ENCODE results near the gene SAP30BP.

The SAP30BP gene

DNA sequence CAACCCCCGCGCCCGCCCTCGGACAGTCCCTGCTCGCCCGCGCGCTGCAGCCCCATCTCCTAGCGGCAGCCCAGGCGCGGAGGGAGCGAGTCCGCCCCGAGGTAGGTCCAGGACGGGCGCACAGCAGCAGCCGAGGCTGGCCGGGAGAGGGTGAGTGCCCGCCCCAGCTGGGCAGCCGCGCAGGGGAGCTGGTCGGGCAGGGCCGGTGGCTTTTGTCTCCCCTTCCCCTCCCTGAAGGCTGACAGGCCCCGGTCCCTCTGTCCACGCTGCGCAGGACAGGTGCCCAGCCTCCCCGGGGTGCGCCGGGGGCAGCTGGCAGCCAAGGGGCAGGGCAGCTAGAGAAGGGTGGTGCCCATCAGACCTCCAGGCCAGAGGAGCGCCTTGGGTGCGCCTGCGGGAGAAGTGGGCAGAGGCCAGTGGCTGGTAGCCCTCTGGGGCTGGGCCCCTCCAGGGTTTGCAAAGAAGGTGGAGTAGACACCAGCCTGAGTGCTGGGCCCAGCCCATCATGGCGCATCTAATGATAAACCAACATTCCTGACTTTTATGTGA, 54.4 kb downstream of the SAP30BP start:
- no peak overlapping the region for H3K4me3 ChIP-seq (IDR thresholded peaks at IDR 0.05; ENCODE audit: insufficient read depth, low read depth, low read length)
- H3K9ac ChIP-seq = no peak overlapping the region
- no peak overlapping the region for H3K27ac ChIP-seq

DNA sequence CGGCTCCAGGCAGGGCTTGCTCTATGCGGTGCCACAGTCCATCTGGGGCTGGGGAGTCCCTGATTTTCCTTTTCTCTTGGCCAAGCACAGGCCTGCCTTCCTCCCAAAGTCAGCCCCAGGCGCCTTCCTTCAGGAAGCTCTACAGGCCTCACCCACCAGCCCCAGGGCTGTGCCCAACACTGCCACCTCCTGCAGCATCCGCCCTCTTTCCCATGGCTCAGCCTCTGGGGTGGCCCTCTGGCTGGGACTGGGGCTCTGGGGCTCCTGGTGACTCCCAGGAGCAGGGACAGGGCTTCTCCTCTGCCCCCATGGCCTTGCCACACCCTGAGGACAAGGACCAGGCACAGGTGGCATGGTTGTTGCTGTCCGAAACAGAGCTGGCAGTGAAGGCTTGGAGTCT, 54.9 kb downstream of the SAP30BP start:
- Histone ChIP-seq H4K20me1 (ENCODE audit: insufficient read depth) (no peaks in the 10 kb centered on the region), H3K4me1 (ENCODE audit: low read depth, poor library complexity, severe bottlenecking) (peaks cover 4% of the 10 kb centered on the region), H3K27me3 (ENCODE audit: insufficient read depth, low read depth) (peaks cover 65% of the 10 kb centered on the region), H3K79me2 (ENCODE audit: insufficient read depth, low read depth) (no peaks in the 10 kb centered on the region), H3K27ac (no peak overlapping the region), H3K4me3 (IDR thresholded peaks at IDR 0.05; ENCODE audit: insufficient read depth, low read depth, low read length) (no peak overlapping the region), H3K36me3 (ENCODE audit: insufficient read depth) (no peaks in the 10 kb centered on the region), H3K4me2 (no peak overlapping the region), H2AFZ (ENCODE audit: low read depth) (no peak overlapping the region), H3K9ac (no peak overlapping the region)
- TF ChIP-seq, protein P1, sequence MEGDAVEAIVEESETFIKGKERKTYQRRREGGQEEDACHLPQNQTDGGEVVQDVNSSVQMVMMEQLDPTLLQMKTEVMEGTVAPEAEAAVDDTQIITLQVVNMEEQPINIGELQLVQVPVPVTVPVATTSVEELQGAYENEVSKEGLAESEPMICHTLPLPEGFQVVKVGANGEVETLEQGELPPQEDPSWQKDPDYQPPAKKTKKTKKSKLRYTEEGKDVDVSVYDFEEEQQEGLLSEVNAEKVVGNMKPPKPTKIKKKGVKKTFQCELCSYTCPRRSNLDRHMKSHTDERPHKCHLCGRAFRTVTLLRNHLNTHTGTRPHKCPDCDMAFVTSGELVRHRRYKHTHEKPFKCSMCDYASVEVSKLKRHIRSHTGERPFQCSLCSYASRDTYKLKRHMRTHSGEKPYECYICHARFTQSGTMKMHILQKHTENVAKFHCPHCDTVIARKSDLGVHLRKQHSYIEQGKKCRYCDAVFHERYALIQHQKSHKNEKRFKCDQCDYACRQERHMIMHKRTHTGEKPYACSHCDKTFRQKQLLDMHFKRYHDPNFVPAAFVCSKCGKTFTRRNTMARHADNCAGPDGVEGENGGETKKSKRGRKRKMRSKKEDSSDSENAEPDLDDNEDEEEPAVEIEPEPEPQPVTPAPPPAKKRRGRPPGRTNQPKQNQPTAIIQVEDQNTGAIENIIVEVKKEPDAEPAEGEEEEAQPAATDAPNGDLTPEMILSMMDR (conservative IDR thresholded peaks at IDR 0.05; ENCODE audit: low read depth, low read length) = no peak

More for the DNA sequence above, 54.4 kb downstream of the SAP30BP start:
- TF ChIP-seq, protein P1 (conservative IDR thresholded peaks at IDR 0.05; ENCODE audit: low read depth, low read length) = no peak
- no peak overlapping the region for H3K4me2 ChIP-seq
- peaks cover 65% of the 10 kb centered on the region for H3K27me3 ChIP-seq (ENCODE audit: insufficient read depth, low read depth)
- no peak overlapping the region for H2AFZ ChIP-seq (ENCODE audit: low read depth)
- no peaks in the 10 kb centered on the region for H3K79me2 ChIP-seq (ENCODE audit: insufficient read depth, low read depth)
- H3K4me1 ChIP-seq (ENCODE audit: low read depth, poor library complexity, severe bottlenecking) = peaks cover 4% of the 10 kb centered on the region
- no peaks in the 10 kb centered on the region for H4K20me1 ChIP-seq (ENCODE audit: insufficient read depth)
- H3K36me3 ChIP-seq (ENCODE audit: insufficient read depth) = no peaks in the 10 kb centered on the region

DNA sequence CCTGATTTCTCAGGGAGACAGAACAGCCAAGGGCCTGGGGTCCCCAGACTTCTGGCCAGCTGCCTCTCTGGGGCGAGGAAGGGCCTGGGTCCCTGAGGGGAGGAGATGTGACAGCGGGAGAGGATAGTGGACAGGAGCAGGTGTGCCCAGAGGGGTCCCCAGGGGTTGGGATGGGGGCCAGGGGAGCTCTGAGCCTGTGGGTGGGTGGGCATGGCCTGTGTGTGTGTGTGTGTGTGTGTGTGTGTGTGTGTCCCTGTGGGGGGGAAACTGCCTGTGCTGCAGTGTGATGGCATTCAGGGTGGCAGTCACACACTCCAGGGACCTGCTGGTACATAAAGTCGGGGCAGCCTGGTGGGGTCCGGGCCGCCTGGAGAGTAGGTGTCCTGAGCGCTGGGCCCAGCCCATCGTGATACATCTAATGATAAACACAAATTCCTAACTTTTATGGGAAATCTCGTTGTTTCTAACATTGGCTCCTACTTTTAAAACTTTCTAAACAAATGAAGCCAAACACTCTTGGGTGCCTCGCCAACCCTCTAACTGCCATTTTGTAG, 55.5 kb downstream of the SAP30BP start:
- Histone ChIP-seq H3K4me3 (IDR thresholded peaks at IDR 0.05; ENCODE audit: insufficient read depth, low read depth, low read length) (no peak overlapping the region), H3K79me2 (ENCODE audit: insufficient read depth, low read depth) (no peaks in the 10 kb centered on the region), H3K4me1 (ENCODE audit: low read depth, poor library complexity, severe bottlenecking) (peaks cover 4% of the 10 kb centered on the region), H3K27me3 (ENCODE audit: insufficient read depth, low read depth) (peaks cover 65% of the 10 kb centered on the region), H4K20me1 (ENCODE audit: insufficient read depth) (no peaks in the 10 kb centered on the region), H2AFZ (ENCODE audit: low read depth) (no peak overlapping the region), H3K36me3 (ENCODE audit: insufficient read depth) (no peaks in the 10 kb centered on the region), H3K4me2 (no peak overlapping the region), H3K9ac (no peak overlapping the region), H3K27ac (no peak overlapping the region)
- TF ChIP-seq, protein P1 (conservative IDR thresholded peaks at IDR 0.05; ENCODE audit: low read depth, low read length) = no peak

DNA sequence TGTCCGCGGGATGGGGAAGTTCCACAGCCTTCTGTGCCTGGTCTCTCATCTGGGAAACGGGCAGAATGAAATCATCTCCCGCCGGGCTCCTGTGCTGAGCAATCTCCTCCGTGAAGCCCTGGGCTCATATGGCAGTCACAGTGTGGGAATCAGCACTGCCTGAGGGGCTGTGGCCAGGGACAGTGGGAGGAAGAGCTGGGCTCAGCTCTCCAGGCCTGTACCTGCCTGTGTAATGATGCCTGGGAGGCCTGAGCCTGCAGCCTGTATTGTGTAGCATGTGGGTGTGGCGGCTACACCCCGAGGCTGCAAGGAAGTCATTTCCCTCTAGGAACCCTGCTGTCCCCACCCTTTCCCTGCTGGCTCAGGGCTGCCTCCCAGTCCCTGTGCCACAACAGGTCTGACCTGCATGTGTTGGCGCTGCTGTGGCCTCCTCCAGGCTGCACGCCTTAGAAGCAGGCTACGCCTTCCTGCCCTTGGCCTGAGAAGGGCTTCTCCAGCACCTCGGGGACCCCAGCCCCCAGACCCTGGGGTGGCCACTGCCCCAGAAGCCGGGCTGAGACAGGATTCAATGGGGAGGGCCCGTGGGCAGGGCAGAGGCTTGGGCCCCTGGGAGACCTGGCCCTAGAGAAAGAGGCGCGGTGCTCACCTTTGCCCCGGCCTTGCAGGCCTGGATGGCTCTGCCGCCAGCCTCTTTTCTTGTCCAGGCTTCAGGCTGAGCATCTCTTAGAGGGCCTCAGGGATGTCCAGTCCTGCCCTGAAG, 56.2 kb downstream of the SAP30BP start:
- TF ChIP-seq, protein P1 (conservative IDR thresholded peaks at IDR 0.05; ENCODE audit: low read depth, low read length) = no peak

More for the DNA sequence above, 56.2 kb downstream of the SAP30BP start:
- Histone ChIP-seq H3K4me2 (no peak overlapping the region), H3K4me3 (IDR thresholded peaks at IDR 0.05; ENCODE audit: insufficient read depth, low read depth, low read length) (no peak overlapping the region), H3K4me1 (ENCODE audit: low read depth, poor library complexity, severe bottlenecking) (peaks cover 4% of the 10 kb centered on the region), H3K36me3 (ENCODE audit: insufficient read depth) (no peaks in the 10 kb centered on the region), H2AFZ (ENCODE audit: low read depth) (no peak overlapping the region), H4K20me1 (ENCODE audit: insufficient read depth) (no peaks in the 10 kb centered on the region), H3K79me2 (ENCODE audit: insufficient read depth, low read depth) (no peaks in the 10 kb centered on the region), H3K27ac (no peak overlapping the region), H3K27me3 (ENCODE audit: insufficient read depth, low read depth) (peaks cover 66% of the 10 kb centered on the region), H3K9ac (no peak overlapping the region)

Measured in KMS-11 (cell line).